Endodermal cell (in vitro differentiated cells): ENCODE measurements around the gene NFYA. TPM values are rescaled to one million over a fixed set of nuclear protein-coding genes. Genes with fewer than 3 reads are reported as not detected.
A peak's percentile ranks its signal among the peaks of the same experiment; 100 is the strongest.

ENCODE experiments used
- DNase-seq: peaks from one replicate; pipeline ENCODE4 v3.0.0-alpha.2; 2017
- H3K27ac ChIP-seq: 2 replicates; pipeline ENCODE4 v1.5.1; 2013; ENCODE audit warnings: mild to moderate bottlenecking, low read depth, low read length, moderate library complexity
- H3K27me3 ChIP-seq: 2 replicates; pipeline ENCODE4 v1.6.1; 2013; ENCODE audit warnings: mild to moderate bottlenecking, low read length, moderate library complexity; ENCODE audit not compliant: insufficient read depth, control insufficient read depth, poor library complexity, severe bottlenecking
- H3K36me3 ChIP-seq: 2 replicates; pipeline ENCODE4 v1.7.0; 2013; ENCODE audit warnings: mild to moderate bottlenecking, low read length, moderate library complexity; ENCODE audit not compliant: control insufficient read depth, insufficient read depth
- H3K4me1 ChIP-seq: one replicate; pipeline ENCODE4 v1.7.0; 2013; ENCODE audit warnings: low read length; ENCODE audit not compliant: control insufficient read depth, insufficient read depth
- H3K4me3 ChIP-seq: 2 replicates; pipeline ENCODE4 v1.5.1; 2013; ENCODE audit warnings: mild to moderate bottlenecking, low read length, moderate library complexity
- H3K9ac ChIP-seq: 2 replicates; pipeline ENCODE4 v1.6.1; 2013; ENCODE audit warnings: mild to moderate bottlenecking, low read length, moderate library complexity; ENCODE audit not compliant: poor library complexity, severe bottlenecking; ENCODE audit errors: extremely low read depth
- H3K9me3 ChIP-seq: 2 replicates; pipeline ENCODE4 v1.6.1; 2013; ENCODE audit warnings: mild to moderate bottlenecking, low read length, moderate library complexity; ENCODE audit not compliant: control insufficient read depth
- H3K27ac Mint-ChIP-seq: 2 replicates; pipeline ENCODE4 v1.8.0; 2020; ENCODE audit warnings: mixed read lengths
- H3K27me3 Mint-ChIP-seq: 2 replicates; pipeline ENCODE4 v1.8.0; 2021; ENCODE audit warnings: mild to moderate bottlenecking, mixed read lengths; ENCODE audit not compliant: insufficient read depth
- H3K36me3 Mint-ChIP-seq: 2 replicates; pipeline ENCODE4 v1.8.0; 2020; ENCODE audit warnings: low read depth, mixed read lengths
- H3K4me1 Mint-ChIP-seq: 2 replicates; pipeline ENCODE4 v1.8.0; 2020; ENCODE audit warnings: mixed read lengths
- H3K4me3 Mint-ChIP-seq: 2 replicates; pipeline ENCODE4 v1.8.0; 2020; ENCODE audit warnings: mild to moderate bottlenecking, moderate library complexity, mixed read lengths
- H3K9me3 Mint-ChIP-seq: 2 replicates; pipeline ENCODE4 v1.8.0; 2020; ENCODE audit warnings: mild to moderate bottlenecking, mixed read lengths
- CTCF ChIP-seq: fragments of 200-600 bp; sonication (generic); conservative IDR thresholded peaks from 2 replicates; pipeline ENCODE4 v1.5.0; 2021; ENCODE audit warnings: antibody characterized with exemption, mild to moderate bottlenecking
- WGBS, 2 experiments: methylation state at CpG; one replicate each; pipeline versions ENCODE4 v1.1.5 to v1.1.7; 2013; ENCODE audit warnings: missing lambda C conversion rate in 2 of 2, mixed read lengths in 1 of 2; ENCODE audit not compliant: insufficient coverage in 1 of 2, insufficient read length in 1 of 2; 5-methylcytosine and 5-hydroxymethylcytosine counted together
- total RNA-seq, 2 donors: library from RNA; stranded (reverse); fragmentation: NEBNext Ultra II Directional in 1 of 2; extraction: Animal tissue kit (Norgen Biotek cat#: 25700) in 1 of 2; gene quantifications; 2 replicates in 1 of 2; 3 replicates in 1 of 2; pipeline ENCODE4 v1.2.1, GENCODE V29; 2021

NFYA gene
- total RNA-seq, 2 donors from 2014 or later, result 44.8 to 45.8 TPM

- peaks cover 2% of the 10 kb centered on the region for H3K27me3 Mint-ChIP-seq
- H3K4me1 Mint-ChIP-seq, result peaks cover 38% of the 10 kb centered on the region
- Histone ChIP-seq H3K4me3 (no peak overlapping the region), H3K27me3 (no peaks in the 10 kb centered on the region), H3K36me3 (no peaks in the 10 kb centered on the region), H3K27ac (no peak overlapping the region), H3K9me3 (no peaks in the 10 kb centered on the region), H3K4me1 (peaks cover 5% of the 10 kb centered on the region), H3K9ac (no peak overlapping the region)
- no peaks in the 10 kb centered on the region for H3K36me3 Mint-ChIP-seq
- TF ChIP-seq CTCF, result no peak
- 83 to 93% methylated on average over 1 to 2 of the region's 2 CpGs for WGBS, 2 experiments
- H3K9me3 Mint-ChIP-seq, result no peaks in the 10 kb centered on the region
- H3K4me3 Mint-ChIP-seq, result no peak overlapping the region
- no peak for DNase-seq
- H3K27ac Mint-ChIP-seq, result no peak overlapping the region
These were observed 36.2 kb upstream of the NFYA start for GRCh38 chr6:41036601-41037000.

DNA sequence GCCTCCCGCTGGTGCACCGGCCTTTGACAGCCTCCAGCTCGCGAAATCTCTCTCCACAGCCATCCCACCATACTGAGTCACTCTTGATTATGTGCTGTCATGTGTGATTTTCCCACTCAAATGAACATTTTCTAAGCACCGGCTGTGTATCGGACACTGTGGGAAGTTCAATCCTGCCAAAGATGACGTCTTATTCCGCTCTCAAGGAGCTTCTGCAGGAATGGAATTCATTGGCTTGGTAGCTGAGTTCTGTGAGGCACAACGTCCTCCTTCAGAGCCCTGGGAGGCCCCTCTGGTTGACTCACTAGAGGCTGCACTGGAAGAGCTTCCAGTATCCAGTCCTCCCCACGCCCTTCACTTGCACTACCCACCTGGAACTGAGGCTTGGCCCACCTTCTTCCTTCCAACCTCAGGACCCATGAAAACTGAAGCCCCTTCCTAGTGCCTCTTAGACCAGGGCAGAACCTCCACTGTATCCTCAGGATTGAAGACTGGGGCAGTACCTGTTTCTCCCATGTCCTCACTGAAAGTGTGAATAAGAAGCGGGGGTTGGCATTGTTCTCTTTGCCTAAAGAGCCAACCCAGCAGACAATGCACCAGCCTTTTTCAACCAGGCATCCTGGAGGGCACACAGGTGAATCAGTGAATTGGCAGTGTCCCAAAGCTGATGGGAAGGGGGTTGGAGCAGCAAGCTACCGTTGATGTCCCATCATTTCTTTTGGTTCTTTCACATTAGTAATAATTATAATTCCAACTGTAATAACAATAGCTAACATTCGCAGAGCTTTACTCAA, 35.5 kb upstream of the NFYA start:
- DNase-seq, result no peak
- peak; percentile 32 for TF ChIP-seq CTCF
- no peak overlapping the region for H3K9ac ChIP-seq
- 92 to 94% methylated on average over 8 to 13 of the region's 13 CpGs for WGBS, 2 experiments
- H3K27me3 ChIP-seq, result no peaks in the 10 kb centered on the region
- H3K27ac ChIP-seq, result no peak overlapping the region
- peaks cover 5% of the 10 kb centered on the region for H3K4me1 ChIP-seq
- H3K9me3 ChIP-seq, result no peaks in the 10 kb centered on the region
- H3K9me3 Mint-ChIP-seq, result no peaks in the 10 kb centered on the region
- H3K36me3 ChIP-seq, result no peaks in the 10 kb centered on the region
- H3K36me3 Mint-ChIP-seq, result no peaks in the 10 kb centered on the region
- H3K4me3 ChIP-seq, result no peak overlapping the region
- H3K4me3 Mint-ChIP-seq, result no peak overlapping the region
- H3K27ac Mint-ChIP-seq, result no peak overlapping the region
- H3K27me3 Mint-ChIP-seq, result peaks cover 2% of the 10 kb centered on the region
- peaks cover 38% of the 10 kb centered on the region for H3K4me1 Mint-ChIP-seq

GRCh38 chr6:41038205-41038604, 34.6 kb upstream of the NFYA start:
- H3K9me3 Mint-ChIP-seq, result no peaks in the 10 kb centered on the region
- H3K4me1 Mint-ChIP-seq, result peaks cover 38% of the 10 kb centered on the region
- 92% methylated on average over 3 of the region's 3 CpGs; no CpG with 5 or more reads in 1 of the 2 experiments for WGBS, 2 experiments
- peaks cover 5% of the 10 kb centered on the region for H3K4me1 ChIP-seq
- H3K9me3 ChIP-seq, result no peaks in the 10 kb centered on the region
- no peaks in the 10 kb centered on the region for H3K36me3 ChIP-seq
- no peak for DNase-seq
- H3K27me3 ChIP-seq, result no peaks in the 10 kb centered on the region
- H3K4me3 ChIP-seq, result no peak overlapping the region
- H3K36me3 Mint-ChIP-seq, result no peaks in the 10 kb centered on the region
- peaks cover 2% of the 10 kb centered on the region for H3K27me3 Mint-ChIP-seq
- no peak overlapping the region for H3K9ac ChIP-seq
- H3K4me3 Mint-ChIP-seq, result no peak overlapping the region
- H3K27ac Mint-ChIP-seq, result no peak overlapping the region
- H3K27ac ChIP-seq, result no peak overlapping the region
- TF ChIP-seq CTCF, result no peak
